Right kidney (tissue), 1 donor: ENCODE data around the gene PGR.
"Not testable (repeated sequence)": the region's sequence is repeated elsewhere in the genome, so short reads cannot be mapped to it uniquely, and the experiment has no call there.

Source experiments
- DNase-seq: peaks from one replicate; pipeline ENCODE4 v3.0.0-alpha.2; 2016

Gene PGR

DNA sequence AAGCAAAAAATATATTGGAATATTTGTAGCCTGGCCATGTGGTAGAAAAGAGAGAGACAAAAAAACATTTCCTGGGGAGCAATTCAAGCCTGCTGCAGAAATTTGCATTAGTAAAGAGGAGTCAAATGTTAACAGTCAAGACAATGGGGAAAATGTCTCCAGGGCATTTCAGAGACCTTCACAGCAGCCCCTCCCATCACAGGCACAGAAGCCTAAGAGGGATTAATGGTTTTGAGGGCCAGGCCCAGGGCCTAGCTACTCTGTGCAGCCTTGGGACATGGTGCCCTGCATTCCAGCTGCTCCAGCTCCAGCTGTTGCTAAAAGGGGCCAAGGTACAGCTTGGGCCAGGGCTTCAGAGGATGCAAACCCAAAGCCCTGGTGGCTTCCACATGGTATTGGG lies 46.8 kb downstream of the PGR start:
- no peak for DNase-seq

DNA sequence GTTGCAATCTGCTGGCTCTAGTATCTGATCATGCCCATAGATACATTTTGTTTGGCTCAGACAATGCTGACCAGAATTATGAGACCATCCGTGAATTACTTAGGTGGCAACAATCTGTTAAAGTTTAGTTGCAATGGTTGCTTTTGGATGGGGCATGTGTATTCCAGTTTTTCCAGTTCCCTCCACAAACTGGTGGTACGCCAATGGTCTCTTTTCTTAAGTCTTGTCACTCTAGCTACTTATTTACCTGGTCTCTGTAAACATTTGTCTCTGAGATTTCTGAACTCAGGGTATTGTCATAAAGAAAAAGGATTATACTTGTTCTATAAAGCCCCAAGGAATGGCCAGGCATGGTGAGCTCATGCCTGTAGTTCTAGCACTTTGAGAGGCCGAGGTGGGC lies 65.9 kb downstream of the PGR start:
- no peak for DNase-seq

GRCh38 chr11:101061606-101062005 lies 68.0 kb downstream of the PGR start:
- DNase-seq = no peak

GRCh38 chr11:101059331-101059730 lies 70.3 kb downstream of the PGR start:
- no peak for DNase-seq

- no peak for DNase-seq
Measured at GRCh38 chr11:101053492-101053891, 76.1 kb downstream of the PGR start.

DNA sequence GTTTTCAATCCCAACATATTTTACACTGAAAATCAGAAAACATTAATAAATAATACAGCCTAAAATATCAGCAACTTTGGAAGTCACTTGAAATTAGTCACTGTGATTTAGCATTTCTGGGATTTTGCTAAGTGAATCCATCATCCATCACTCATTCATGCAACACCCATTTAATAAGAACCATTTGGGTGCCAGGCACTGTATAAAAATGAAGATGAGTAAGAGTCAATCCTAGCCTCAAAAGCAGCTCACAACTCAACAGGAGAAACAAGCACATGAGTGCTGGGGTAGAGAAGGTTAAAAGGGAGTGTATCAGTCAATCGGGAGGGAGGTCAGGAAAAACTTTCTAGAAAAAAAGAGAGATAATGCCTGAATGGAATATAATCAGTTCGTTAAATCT lies 77.9 kb downstream of the PGR start:
- no peak for DNase-seq

DNA sequence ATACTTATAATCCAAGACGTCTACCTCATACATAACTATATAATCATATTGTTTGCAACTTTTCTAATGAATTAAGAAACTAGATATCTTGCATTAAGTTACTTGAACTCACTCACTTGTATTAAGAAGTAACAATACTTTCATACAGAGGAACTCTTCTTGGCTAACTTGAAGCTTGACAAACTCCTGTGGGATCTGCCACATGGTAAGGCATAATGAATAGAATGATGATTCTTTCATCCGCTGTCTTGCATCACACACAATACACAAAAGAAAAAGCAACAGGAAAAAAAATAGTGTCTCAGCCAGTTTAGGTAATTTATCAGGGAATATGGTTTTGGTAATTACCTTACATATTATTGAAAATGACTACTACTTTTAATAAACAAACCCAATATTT lies 79.8 kb downstream of the PGR start:
- DNase-seq = no peak

GRCh38 chr11:101049123-101049522 lies 80.5 kb downstream of the PGR start:
- DNase-seq = no peak

GRCh38 chr11:101048479-101048878 lies 81.1 kb downstream of the PGR start:
- DNase-seq = no peak

GRCh38 chr11:101046947-101047346 lies 82.7 kb downstream of the PGR start:
- no peak for DNase-seq

DNA sequence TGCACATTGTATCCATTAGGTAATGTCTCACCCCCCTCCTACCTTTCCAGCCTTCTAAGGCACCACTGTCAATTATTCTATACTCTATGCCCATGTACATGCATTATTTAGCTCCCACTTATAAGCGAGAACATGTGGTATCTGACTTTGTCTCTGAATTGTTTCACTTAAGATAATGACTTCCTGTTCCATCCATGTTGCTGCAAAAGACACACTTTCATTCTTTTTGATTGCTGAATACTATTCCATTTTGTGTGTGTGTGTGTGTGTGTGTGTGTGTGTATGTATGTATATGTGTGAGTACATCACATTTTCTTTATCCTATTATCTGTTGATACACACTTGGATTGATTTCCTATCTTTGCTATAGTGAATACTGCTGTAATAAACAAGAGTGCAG lies 84.2 kb downstream of the PGR start:
- no peak for DNase-seq

GRCh38 chr11:101043940-101044339 lies 85.7 kb downstream of the PGR start:
- no peak for DNase-seq

DNA sequence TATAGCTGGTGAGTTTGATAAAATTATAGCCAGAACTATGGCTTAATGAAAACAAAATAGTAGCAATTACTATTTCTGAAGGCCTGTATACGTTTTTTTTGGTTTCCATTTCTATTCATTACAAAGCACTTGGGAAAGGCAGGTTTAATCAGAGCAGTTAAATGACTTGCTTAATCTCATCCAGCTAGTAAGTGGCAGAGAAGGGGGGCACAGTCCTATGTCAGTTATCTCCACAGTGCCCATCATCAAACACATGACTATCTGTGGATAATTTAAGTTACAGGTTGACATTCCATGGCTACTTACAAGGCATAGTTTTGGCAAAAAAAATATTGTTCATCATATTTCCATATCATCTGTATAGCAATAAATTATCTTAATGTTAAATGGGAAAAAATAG lies 93.7 kb downstream of the PGR start:
- DNase-seq = no peak

GRCh38 chr11:101034076-101034475 lies 95.5 kb downstream of the PGR start:
- DNase-seq = peak; percentile 13

- no peak for DNase-seq
Measured at GRCh38 chr11:101032991-101033390, 96.6 kb downstream of the PGR start.

DNA sequence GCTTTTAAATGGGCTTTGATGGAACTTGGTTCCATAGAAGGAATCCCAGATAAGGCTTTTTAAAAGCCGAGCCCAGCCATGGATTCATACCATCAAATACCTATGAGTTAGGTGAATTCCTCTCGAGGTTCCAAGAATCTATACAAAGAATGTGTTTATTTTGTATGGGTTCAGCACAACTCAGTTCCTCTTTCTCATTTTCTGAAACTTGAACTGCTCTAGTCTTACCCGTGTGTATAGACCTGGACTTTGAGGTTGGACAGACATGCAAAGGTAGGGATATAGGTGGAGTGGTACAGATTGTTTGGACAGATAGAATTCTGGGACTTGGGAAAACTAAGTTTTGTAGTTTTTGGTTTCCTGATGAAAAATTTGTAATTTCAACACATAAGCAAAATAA lies 97.9 kb downstream of the PGR start:
- DNase-seq = no peak

GRCh38 chr11:101030692-101031091 lies 98.9 kb downstream of the PGR start:
- DNase-seq = no peak

DNA sequence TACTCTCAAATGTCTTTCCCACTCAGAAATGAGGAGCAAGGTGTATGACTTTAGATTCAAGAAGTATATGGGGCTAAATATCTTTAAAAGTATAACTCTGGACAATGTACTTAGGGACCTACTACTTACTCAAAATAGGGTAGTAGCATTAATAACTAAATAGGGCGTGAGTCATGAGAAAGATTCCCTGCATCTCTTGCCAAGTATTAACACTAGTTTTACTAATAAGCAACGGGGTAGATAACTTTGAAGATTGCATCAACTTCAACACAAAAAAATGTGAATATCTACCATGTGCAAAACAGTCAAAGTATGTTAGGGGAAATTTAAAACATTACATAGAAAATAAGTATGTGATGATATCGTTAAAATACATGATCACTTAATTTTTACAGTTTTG lies 99.6 kb downstream of the PGR start:
- DNase-seq = no peak

GRCh38 chr11:101028644-101029043 lies 101.0 kb downstream of the PGR start:
- no peak for DNase-seq

DNA sequence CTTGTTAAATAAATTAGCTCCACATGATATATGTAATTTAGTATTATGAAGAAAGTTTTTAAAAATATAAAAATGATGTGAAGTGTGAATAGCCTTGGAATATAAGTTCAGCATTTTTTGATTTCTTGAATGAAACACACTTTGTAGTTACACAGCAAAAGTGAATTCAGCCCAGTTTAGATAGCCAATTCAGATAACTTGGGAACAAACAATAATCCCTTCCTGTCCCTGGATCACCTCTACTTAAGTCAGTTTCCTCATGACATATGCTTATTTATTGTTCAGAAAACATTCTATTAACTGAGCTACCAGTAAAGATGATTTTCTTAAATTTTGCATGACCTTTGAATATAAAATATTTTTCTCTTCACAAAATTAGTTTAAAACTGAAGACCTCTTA lies 107.4 kb downstream of the PGR start:
- no peak for DNase-seq

GRCh38 chr11:101019870-101020269 lies 109.7 kb downstream of the PGR start:
- no peak for DNase-seq

GRCh38 chr11:101014600-101015285 lies 114.9 kb downstream of the PGR start:
- no peak for DNase-seq

- DNase-seq = not testable (repeated sequence)
Measured at GRCh38 chr11:101013702-101014101, 115.9 kb downstream of the PGR start.

DNA sequence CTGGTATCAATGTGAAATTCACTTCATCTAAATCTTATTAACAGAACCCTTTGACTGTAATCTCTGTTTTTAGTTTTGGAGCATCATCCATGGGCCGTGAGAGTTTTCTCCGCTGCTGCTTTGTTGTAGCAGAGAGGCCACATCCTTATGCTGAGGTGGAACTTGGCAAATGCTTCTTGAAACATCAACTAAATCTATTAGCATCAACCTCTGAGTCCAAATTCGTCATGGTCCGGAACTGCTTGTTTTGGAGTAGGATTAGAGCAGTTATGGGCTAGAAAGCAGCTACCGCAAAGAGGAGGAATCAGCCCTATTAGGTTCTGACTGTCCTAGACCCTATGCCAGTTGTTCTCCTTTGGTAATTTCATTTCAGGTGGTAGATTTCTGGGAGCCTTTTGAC lies 117.7 kb downstream of the PGR start:
- no peak for DNase-seq

GRCh38 chr11:101010899-101011298 lies 118.7 kb downstream of the PGR start:
- no peak for DNase-seq
